HG03342 (cell line): ENCODE measurements around the gene EHF.

ENCODE experiments used
- ATAC-seq: cut with Tn5 transposase; IDR thresholded peaks from one replicate; pipeline ENCODE4 v1.9.1; 2021; ENCODE audit warnings: mild to moderate bottlenecking, moderate library complexity; ENCODE audit not compliant: unreplicated experiment

The EHF gene

DNA sequence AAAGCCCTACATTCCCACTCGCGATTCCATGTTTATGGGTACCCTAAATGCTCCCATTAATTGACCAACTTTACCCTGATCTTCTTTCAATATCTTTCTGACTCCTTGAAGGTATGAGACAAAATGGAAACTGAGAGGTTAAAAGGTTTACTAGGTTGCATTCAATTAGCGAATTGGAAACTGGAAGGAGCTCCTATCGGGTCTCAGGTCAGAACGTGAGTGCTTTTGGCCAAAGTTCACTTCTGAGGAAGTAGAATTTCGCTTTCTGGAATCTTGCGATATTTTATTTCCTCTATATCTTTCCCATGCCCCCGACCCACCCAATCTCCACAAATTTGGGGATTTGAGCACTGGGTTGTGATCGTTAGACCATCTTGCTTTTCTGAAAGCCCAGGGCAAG is 2.6 kb downstream of the EHF start:
- no peak for ATAC-seq

DNA sequence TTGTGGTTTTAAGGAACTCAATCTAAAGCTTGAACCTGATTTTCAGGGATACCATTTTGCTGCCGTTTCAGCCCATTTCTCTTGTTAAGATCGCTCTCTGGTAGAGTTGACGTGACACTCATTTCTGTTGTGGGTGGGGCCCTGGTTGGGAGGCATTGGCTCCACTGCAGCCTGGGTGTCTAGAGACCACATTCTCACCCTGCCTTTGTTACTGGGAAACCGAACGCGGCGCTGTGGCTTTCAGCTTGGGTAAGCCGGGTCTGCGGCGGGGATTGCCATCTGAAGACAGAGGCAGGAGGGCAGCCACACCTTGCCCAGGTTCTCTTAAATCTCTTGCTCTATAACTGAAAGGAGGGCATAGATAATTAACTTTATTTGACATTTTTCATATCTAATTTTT is 3.2 kb downstream of the EHF start:
- ATAC-seq = peak; percentile 62

DNA sequence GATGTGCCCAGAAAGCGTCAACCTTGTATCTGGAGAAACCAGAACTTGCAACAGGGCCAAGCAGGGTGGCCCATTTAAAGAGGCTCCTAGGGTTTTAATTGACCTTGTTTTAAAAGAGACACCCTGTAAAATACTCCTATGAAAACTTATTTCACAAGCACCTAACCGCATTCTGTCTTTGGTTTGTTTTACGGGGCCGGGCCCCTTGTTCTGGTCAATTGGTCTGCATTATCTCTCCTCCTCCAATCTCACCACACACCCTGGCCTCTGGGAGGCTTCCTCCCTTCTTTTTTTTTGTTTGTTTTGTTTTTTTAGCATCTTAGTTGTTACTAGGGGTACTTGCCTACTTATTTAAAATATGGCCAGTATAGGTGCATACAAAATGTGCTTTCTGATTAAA is 4.7 kb downstream of the EHF start:
- ATAC-seq = no peak

DNA sequence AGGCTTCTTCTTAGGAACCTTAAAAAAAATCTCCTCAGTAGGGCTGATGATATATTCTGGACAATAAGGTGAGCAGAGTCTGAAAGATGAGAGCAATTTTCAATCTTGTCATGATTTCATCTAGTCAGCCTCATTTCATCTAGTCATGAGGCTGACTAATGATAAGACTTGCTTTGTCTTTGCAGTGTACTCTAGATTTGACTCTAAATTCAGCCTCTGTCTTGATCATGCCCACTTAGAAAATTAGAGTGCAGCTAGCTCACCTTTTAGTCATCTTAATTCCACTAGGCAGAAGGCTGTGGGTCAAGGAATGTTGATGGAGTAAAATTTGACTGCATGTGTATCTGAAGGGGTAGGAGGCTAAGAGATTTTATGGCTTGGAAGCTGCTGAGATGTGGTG is 5.5 kb downstream of the EHF start:
- ATAC-seq = no peak

DNA sequence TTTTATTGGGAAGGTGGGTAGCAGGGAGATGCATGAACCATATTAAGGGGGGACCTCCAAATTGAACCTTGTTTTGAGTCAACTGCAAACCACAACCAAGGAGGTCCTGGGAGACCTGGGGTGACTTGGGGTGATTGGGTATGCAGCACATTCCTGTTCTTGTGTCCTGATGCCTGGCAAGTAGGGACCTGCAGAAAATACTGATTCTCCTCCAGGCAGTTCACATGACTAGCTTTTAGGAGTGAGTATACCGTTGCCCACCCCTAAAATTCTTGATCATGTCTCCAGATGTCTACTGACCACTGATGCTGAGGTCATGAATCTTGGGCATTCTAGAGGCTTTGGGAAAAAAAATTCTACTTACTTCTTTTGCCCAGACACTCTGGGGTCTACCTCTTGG is 6.3 kb downstream of the EHF start:
- no peak for ATAC-seq

DNA sequence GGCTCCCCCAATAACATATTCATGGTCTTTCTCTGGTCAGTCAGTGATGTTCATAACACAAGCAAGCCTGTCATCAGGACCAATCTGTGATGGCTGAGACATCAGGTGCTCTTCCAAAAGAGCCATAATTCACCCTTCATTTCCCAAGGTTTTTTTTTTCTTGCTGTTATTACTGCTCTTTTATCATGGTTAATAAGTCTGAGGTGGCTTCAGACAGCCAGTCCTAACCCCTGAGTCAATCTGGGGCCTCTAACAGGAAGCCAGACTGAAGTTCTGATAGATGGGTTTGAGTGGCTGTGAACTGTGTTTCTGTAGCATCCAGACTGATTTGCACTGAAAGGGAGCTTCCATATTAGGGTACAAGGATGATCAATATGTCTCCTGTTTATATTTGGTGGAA is 8.8 kb downstream of the EHF start:
- ATAC-seq = no peak

DNA sequence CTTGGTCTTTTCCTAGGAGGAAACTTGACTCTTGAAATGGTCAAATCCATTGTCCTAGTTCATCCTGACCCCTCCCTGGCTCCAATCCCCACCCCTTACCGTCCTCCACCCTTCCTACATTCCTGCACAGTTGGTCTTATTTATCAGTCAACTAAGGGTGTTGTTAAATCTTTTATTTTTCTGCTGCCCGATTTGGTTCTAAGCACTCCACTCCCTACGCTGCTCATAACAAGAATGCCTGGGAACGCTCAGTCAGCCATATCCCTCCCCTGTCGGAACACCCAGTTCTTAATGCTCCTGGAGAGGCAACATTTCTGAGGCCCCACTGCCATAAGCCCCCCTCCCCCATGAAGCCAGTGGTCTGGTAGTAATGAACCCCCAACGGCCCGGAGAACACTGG is 9.7 kb downstream of the EHF start:
- no peak for ATAC-seq

DNA sequence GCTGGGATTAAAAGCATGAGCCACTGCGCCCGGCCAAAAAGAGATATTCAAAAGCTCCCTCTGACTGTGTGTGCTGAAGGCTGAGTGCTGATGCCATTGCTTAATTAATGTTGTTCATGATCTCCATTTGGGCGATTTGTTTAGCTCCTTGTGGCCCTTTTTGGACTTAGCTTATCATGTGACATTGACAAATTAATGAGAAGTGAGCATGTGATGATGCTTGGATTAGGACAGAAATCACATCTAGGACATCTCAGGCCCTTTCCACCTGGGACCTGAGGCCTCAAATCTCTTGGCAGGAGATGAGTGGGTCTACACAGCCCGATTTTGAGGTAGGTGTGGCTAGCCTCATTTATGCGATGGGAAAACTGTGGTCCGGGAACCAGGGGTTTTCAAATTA is 10.4 kb downstream of the EHF start:
- no peak for ATAC-seq

DNA sequence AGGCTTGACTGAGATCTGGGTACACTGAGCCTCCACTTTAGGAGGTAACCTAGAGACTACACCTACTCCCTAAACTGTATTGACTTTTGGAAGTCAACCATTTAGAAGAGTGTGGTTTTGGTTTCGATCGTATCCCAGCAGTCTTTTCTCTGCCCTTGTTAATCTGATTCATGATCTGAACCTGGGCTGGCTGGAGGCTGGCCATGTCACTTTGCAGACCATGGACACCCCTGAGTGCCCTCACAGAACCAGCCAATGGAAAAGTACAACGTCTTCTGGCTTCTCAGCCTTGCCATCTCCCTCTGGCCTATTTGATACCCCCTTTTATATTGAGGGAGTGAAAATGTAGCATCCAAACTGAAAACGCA is 10.8 kb downstream of the EHF start:
- no peak for ATAC-seq

DNA sequence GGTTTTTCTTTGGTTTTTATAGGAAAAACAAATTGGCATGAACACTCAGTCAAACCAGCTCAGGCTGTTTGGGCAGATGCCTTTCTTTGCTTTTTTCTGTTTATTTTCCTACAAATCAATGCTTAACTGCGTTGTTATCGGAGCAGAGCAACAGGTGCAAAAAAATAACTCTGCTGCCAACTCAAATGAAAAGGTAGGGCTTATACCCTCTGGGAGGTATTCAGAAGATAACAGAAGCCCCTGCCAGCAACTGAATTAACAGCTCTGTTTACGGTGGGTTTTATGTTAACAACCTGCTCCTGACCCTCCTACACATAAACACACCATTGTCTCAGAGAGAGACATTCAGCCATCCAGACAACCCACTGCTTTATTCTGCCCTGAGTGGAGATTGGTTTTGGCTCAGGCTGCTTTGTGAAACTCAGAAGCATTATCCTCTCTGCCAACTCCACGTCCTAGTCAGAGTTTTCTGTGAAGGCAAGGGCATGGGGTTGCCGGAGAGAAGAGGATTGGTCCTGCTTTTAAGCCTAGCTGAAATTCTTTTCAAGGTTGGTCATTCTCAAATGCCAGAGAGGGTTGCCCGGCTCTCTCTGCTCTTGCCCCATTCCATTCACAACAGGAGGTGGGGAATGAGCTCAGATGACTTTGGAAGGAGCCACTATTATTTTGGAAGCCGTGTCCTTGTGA is 11.4 kb downstream of the EHF start:
- ATAC-seq = no peak

DNA sequence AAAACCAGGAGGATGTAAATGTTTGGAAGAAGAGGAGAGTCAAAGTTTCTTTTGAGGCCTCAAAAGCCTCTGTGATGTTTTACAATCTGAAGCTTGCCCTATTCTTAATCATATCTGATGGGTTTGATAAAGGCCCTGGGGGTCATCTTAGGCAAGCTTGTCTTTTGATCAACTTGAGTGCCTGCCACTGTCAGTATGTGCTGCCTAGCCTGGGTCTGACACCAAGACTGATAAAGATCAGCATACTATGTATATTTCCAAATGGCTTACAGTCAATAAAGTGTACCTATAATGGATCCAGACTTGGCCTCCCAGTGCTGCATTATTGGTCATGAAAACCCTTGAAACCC is 12.7 kb downstream of the EHF start:
- ATAC-seq = peak; percentile 33

DNA sequence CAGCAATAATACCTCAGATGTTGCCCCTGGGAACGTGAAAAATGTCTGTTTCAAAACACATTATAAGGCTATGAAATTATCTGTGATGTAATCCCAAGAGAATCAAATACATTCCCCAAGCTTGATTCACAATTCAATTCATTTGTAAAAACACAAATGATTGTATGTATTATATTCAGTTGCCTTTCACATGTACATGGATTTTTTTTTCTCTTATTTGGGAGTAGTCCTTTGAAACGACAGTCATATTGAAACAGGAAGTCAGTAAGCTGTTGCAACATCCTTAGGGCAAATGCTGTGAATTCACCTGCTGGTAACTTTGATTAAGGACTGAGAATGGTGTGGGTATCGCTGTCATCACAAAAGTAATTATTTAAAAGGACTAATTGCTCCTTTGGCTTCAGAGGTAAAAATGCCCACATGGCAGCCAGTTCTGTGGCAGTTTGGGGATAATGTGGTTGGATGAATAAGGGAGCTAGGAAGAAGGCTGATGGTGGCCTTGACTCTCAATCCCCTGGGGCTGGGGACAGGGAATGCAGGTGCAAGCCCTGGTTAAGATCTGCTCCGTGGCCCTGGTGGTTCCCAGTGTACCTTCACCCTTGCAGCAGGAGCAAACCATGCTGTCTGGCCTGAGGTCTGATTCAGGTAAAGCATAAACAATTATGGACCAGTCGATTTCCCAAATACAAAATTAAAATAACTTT is 13.2 kb downstream of the EHF start:
- ATAC-seq = peak; percentile 88

DNA sequence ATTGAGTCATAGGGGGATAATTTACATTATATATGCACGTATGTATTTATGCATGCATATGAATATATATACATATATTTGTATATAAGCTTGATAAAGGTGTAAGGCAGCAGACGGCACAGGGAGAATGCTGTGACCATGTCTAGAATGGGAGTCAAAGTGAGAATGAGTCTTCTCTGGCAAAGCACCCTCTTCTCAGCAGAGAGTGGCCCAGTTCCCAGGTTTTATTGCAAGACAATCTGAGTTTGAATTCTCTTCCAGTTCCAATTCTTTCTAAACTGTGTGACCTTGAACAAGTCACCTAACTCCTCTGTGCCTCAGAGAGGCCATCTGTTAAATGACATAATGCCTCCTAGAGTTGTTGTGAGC is 13.8 kb downstream of the EHF start:
- ATAC-seq = no peak

DNA sequence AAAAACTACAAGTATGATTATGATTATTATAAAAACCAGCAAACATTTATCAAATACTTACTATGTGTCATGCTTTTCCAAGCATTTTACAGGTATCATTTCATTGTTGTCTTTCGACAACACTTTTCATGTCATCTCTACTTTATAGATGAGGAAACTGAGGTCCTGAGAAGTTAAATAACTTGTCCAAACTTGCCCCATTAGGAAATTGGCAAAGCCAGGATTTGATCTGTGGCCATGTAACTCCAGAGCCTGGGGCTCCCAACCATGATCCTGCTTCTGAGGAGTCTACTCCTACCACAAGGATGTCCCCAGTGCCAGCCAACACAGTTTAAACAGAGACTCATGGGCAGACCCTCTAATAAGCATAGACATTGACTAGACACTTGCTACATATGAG is 15.2 kb downstream of the EHF start:
- no peak for ATAC-seq

DNA sequence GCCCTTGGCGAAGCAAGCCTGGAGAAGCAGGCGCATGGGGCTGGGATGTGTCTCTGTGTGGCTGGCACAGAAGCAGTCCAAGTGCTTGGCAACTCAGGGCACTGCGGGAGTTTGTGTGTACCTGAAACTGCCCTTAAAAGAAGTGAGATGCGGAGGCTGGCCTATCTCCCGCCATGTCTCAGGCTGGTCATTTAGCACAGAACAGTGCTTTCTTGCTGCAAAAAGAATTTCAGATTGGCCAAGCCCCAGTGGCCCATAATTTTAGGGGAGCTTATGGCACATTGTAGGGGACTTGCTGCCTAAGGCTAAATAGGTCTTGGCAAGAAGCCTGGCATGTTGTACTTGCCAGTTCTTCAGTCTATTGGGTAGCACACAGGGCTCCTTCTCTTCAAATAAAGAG is 16.4 kb downstream of the EHF start:
- no peak for ATAC-seq

DNA sequence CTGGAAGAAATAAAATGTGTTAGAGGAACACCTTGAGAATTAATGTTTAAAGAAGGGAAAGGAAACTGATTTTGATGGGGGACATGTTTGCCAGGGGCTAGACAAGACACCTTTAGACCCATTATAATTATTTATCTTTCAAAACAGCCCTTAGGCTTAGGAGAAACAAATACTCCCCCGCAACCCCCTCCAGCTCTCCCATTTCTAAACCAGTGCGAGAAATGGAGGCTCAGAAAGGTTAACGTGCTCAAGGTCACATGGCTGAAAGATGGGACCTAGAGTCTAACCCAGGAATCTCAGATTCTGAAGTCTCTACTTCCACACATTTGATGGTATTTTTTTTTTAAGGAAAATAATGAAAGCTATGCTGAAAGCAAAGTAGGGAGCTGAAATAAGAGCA is 18.0 kb downstream of the EHF start:
- ATAC-seq = no peak

DNA sequence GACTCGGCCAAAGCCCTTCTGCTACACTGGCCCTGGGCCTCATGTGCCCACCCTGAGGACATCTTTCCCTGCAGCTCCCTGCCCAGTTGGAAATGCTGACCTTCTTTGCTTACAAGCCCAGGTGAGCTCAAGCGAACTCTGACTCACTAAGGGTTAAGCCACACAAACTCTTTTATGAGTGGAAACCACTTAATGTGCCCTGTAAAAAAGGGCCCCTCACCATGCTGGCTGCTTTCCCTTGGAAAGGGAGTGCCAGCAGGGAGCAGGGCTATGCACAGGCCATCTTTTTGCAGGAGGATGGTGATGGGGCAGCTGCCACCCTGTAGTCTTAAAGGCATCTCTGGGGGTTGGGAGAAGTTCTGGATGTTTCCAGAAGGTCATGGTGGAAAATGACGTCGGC is 18.7 kb downstream of the EHF start:
- no peak for ATAC-seq

DNA sequence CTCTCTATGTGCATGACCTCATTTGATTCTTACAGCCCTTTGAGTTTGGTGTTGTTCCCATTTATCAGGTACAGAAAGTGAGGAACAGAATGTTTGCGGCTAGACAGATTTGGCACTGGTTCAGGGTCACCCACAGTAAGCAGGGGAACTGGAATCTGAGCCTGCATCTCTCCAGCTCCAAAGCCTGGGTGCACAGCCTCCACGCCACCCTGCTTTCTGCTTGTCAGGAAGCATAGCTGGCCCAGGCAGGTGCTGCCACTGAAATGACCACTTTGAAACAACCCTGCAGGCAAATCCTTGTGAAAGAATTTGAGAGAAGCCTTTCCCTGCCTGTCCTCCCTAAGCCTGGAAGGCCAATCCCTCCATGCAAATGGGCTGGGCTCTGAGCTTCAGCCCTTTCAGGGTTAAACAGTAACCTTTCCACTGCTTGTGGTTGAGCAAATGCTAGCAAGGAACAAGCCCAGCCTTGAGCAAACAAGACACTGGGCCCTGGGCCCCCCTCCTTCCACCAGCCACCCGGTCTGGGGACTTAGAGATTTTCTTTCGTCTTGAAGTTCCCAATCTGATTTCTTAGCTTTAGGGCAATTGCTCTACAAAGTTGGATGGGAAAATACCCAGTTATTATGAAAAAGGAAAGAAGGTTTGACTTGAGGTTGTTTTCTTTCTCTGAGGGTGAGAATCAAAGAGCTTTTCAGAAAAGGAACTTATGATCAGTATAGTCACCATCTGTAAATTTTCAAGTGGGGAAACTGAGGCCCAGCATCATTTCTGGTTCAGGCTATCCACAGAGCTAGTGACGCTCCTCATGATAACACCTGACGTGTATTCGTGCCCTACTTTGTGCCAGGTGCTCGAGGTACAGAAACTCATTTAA is 19.4 kb downstream of the EHF start:
- peak; percentile 87 for ATAC-seq

DNA sequence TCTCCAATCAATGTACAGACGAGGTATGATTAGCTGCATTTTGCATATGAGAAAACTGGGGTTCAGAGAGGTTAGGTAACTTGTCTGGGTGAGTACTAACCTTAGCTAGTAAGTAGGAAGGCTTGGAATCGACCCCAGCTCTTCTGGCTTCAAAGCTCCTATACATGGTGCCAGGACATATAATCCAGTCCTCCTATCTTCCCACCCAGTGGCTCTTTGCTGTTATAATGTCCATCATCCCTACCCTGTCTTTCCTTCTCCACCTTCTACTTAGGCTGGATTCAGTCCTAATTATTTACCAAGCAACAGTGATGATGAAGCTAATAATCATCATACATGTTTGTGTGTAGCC is 20.0 kb downstream of the EHF start:
- ATAC-seq = no peak

DNA sequence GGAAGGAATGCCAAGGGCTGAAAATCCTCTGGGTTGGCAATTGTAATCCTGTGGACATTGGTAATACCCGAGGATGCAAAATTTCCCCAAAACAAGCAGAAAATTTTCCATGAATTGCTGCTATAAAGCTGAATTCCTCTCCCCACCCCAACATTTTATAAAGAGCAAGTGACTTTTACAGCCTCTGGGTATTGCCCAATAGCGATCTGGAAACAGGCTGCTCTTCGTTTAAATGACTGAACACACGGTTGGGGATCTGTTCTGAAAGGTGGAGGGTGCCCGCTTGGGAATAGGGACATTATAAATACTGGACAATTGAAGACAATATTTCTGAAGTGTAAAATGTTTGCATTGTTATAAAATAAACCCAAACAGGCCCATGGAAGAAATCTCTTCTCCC is 20.6 kb downstream of the EHF start:
- ATAC-seq = no peak

DNA sequence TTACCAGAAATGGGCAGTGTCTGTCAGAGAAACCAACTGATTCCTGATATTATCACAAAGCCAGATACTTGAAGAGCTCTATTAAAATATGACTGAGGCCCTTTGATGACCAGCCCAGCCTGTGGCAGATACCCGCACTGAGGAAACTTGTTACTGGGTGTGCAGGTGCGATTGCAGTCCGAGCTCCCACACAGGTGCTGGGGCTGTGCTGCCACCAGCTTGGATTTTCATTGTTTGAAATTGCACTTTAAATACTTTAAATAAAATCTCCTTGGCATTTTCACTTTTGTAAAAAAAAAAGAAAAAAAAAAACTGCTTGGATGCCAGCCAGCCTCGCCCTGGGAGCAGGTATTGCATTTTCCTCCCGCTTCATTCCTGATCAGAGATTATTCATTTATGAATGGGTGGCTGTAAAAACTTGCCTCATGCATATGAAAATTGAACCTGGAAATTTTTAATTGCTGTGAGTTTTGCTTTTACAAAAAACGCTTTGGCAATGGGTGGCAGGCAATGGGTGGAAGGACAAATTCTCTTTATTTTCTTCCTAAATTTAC is 21.2 kb downstream of the EHF start:
- ATAC-seq = no peak

DNA sequence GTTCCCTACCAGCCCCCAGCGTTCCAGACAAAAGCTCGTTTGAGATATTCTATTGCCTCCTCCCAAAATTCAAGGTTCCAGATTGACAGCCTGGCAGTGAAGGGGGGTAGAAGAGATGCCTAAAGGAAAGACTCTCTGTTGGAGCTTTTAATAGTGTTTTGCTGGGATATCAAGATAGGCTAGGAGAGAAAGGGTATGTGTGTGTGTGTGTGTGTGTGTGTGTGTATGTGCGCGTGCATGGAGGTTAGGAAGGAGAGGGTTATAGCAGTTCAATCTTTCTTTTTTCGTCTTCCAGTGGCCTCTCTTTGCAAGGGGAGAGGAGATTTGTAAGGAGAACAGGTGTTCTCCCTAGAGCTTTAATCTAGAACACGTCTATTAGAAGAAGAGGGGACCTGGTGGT is 22.0 kb downstream of the EHF start:
- no peak for ATAC-seq
